GM19240 (cell line): Measurements from ENCODE around the gene ADAMTS9.

ENCODE experiments used
- DNase-seq: peaks from one replicate; pipeline ENCODE4 v3.0.0; 2011; ENCODE audit warnings: low spot score; ENCODE audit not compliant: insufficient read length

The ADAMTS9 gene

DNA sequence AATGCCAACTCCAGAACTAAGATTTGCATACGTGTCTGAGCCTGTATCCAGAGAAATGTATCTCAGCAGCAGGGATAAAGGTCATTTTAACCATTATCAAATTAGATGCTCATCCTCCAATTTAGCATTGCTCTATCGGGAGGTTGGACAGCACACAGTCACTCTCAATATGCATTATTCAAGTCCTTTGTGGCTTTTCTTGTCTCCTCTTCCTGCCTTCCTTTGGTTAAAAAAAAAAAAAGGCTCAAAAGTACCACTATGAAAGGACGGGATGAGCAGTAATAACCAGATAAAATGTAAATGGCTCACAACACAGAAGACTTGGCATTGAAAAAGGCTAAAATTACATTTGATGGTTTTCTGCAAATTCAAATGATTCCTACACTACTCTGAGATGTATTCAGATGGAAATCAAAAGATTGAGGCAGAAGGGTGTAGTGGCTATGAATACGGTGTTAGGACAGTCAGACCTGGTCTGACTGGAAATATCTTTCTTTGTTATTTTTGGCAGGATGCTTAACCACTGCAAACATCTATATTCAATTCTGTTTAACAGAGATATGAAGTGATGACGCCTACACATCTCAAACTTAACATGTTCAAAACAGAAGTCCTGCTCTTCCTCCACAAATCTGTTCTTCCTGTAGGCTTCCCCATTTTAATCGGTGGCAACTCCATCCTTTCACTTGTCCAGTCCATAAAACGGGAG lies 109.6 kb downstream of the ADAMTS9 start:
- DNase-seq = no peak

DNA sequence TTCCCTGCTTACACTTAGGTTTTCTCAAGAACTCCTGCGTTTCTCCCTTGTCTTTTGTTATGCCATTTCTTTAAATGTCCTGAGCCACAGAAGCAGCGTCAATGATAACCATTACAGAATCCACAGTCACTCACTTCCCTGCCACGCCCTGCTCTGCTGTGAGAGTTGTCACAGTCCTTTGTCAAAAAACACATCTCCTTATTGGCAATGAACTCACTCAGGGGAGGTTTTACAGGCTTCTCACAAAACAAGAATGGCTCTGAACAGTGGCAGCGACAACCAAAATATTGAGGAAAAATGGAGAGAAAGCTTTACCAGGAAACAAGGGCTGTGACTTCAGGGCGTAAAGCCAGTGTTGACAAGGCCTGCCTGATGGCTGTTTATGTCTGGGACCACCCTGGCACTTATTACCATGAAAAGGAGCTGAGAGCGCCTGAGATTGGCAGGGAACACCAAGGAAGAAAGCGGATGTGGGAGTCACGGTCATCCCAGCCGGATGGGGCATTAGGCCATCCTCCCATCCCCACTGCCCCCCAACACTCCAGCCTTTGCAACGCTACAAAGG lies 111.5 kb downstream of the ADAMTS9 start:
- DNase-seq = no peak

DNA sequence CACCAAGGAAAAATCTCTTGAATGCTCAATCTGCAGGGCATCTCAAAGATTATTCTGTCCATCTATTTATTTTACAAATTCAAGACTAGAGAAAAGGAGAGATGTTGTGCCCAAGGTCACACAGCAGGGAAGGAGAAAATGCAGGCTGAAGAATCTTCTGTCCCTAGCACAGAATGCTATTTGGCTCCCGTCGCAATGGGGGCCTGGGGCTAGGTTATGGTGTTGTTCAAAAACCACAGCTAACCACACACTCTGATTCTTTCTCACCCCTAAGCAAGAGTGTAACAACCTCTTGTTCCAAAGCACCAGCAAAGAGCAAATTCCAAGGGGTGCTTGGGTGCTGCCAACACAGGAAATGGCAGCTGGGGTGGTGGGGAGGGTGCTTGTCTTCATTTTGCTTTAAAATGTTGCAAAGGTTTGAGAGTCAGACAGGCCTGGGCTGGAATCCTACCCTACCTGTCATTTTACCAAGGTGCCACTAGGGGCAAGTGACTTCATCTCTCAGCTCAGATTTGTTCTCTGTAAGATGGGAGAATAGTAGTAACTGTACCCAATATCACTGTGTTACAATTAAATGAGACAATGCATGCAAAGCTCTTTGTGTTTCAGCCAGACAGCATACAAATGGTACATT lies 112.5 kb downstream of the ADAMTS9 start:
- DNase-seq = no peak

DNA sequence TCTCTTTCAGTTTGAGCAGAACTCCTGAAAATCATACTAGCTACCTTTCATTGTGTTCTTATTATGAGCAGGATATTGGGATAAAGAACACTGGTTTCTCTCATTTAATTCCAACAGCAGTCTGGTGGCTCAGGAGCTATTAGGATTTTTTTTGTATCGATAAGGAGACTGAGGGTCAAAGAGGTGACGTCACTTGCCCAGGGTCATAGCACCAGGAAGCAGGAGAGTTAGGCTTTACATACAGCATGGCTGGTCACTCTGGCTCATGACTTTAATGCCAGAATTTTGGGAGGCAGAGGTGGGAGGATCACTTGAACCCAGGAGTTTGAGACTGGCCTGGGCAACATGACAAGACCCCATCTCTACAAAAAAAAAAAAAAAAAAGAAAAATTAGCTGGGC lies 113.6 kb downstream of the ADAMTS9 start:
- no peak for DNase-seq

DNA sequence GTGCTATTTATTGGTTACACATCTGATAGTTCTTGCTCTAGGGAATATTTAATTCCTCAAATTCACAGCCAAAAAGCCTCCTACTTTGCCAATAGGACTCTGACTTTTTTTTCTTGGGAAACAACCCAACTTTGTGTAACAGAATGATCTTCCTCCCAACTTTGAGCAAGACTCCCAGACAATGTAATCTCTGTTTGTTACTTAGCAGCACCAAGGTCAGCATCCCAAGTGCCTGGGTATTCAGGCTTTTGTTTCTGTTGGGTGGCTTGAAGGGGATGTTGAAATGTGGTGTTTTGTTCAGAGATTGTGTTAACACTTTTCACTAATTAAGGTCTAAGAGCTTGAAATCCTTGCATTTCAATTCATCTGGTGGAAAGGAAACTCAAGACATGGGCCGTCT lies 115.8 kb downstream of the ADAMTS9 start:
- no peak for DNase-seq

DNA sequence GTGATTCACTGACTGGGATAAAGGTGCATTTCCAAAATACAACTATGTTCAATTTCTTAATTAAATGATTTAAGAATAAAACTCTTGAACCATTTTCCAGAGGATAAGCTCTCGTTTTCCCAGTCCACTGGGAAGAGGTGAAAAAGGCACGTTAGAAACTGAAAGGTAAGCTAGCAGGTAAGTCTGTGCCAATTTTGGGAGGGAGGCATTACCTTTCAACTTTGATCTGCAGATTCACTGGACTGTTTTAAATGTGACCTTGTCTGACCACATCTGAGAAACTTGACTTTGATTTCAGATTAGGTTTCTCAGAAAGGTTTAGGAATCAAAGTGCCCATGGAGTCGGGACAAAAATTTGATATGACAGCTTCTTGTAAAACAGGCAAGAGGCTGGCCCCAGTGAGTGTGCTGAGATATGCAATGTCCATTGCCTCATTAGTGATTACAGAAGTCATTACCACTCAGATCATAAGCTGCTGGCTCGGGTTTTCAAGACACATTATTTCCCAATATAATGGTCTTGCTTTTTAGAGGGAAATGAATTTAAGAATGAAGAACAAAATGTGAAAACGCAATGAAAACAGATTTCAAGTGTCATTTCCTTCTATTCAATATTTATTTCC lies 118.8 kb downstream of the ADAMTS9 start:
- no peak for DNase-seq

DNA sequence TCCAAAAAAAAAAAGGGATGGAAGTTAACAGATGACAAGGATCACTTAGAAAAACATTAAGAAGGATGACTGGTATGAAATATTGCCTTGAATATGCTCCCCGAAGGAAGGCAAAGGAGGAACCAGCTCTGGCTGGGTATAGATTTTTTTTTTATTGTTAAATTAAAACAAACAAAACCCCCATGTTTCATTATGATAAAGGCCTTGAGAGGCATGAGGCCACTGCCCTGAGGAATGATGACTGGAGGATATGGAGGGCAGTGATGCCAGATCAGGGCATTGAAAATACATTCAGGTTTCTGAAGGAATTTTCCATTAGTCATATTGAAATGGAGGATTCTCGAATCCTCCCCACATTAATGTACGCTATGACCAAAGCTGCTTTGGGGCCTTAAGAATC lies 120.9 kb downstream of the ADAMTS9 start:
- DNase-seq = no peak

DNA sequence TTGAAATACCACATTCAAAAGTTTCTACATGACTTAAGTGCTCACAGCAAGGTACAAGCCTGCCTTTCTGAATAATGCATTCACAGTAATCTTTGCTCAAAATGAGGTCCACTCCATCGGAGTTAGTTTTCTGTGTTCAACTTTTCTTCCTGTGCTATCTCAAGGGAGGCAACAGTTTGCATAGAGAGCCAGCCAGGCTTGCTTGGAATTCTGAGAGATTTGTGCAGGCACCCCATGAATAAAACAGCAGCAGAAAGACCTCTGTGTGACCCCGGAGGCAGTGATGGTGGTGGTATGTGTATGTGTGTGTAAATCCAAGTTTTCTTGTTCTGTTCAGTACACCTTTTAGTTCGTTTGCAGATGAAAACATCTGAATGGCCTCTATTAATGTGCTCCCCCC lies 124.0 kb downstream of the ADAMTS9 start:
- DNase-seq = no peak

DNA sequence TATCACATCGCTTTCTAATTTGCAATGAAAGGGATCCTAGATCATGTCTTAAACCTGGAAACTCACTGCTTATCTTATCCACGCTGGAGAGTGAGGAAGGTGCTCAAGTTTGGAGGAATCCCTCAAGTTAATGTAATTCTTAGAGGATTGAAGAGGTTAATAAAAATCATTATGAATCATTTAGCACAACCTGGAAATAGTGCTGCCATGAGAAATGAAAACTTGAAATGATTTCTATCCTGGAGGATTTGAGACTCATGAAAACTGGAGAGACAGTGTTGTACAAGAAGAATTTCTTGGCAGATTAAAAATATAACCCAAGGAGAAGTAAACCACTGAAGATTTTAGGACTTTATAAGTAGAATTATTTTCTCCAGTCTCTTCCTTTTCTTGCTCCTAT lies 125.9 kb downstream of the ADAMTS9 start:
- DNase-seq = no peak

DNA sequence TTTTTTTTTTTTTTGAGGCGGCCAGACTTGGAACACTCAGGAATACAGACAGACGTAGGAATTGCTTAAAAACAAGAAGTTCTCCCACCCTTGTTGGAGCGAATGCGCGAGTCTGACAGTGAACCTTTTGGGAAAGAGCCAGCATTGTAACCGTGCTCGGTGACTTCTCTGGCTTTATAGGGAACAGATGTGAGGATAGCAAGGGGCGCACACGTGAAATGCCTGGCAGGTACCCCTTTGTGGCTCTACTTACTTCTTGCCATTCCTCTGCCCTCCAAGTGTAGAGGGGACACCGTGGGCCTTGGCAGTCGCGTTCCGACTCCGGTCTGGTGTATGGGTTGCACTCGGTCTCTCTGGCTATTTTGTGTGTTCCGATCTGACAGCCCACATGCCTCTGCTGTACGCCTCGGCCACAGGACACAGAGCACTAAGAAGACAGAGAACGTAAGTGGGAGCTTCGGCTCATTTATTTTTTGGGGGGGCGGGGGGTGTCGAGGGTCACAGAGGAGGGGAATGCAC lies 126.4 kb downstream of the ADAMTS9 start:
- no peak for DNase-seq

DNA sequence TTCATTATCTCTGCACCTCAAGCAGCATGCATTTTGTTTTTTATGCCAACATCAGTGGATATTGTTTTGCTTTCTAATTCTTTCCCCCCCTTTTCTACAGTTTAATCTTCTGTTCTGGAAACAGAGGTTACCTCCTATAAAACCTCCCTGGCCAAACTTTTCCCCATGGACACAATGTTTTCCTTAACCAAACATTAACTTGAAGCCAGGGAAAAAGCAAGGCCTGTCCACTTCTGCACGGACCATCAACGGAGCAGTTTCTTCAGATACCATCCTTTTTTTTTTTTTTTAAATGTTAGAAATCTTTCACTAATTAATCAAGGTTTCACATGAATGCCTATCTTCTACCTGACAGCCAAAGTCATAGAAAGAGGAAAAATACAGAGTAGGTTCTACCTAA lies 127.0 kb downstream of the ADAMTS9 start:
- no peak for DNase-seq

DNA sequence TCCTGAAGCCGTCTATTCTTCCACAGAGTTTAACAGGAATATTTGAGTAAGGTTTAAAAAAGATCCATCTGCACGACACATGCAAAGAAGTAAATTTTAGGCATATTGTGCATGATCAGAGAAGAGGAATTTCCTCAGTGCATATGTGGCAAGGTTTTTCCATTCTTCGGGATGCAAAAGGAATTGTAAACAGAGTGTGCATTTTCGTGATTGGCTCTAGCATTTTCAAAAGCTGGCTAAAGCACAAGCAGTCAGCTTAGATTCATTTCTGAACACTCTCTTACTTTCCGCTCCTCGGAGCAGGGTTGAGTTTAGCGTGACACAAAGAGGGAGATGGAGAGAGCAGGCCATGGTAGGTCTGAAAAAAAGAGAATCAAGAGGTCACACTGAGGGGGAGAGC lies 128.2 kb downstream of the ADAMTS9 start:
- DNase-seq = no peak

DNA sequence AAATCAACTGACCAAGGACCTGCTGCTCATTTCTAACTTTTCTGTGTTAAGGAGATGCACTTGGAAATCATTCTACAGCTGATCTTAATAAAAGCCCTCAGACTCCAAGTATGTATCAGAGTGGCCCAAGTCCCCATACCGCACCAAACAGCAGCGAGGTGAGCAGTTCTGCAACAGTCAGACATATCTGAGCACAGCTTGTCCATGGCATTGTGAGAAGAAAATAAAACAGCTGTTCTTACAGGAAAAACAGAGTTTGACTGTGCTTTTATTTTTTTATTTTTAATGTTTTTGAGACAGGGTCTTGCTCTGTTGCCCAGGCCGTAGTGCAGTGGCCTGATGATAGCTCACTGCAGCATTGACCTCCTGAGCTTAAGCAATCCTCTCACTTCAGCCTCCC lies 131.8 kb downstream of the ADAMTS9 start:
- no peak for DNase-seq

DNA sequence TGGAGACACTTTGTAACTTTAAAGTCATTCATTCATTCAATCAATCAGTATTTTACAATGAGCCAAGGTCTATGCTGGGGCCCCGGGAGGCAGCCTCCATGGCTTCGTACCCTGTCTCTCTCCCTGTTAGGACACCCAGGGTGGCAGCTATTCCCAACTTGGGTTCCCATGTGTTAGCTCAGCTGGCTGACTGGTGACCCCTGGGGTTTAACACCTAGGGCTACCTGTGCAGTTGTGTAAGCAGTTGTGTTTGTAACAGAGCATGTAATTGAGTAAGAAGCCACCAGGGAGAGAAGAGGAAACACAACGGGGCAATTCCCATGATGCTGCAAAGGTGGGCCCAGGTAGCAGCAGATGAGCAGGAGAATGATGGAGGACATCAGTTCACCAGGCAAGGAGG lies 132.4 kb downstream of the ADAMTS9 start:
- no peak for DNase-seq

DNA sequence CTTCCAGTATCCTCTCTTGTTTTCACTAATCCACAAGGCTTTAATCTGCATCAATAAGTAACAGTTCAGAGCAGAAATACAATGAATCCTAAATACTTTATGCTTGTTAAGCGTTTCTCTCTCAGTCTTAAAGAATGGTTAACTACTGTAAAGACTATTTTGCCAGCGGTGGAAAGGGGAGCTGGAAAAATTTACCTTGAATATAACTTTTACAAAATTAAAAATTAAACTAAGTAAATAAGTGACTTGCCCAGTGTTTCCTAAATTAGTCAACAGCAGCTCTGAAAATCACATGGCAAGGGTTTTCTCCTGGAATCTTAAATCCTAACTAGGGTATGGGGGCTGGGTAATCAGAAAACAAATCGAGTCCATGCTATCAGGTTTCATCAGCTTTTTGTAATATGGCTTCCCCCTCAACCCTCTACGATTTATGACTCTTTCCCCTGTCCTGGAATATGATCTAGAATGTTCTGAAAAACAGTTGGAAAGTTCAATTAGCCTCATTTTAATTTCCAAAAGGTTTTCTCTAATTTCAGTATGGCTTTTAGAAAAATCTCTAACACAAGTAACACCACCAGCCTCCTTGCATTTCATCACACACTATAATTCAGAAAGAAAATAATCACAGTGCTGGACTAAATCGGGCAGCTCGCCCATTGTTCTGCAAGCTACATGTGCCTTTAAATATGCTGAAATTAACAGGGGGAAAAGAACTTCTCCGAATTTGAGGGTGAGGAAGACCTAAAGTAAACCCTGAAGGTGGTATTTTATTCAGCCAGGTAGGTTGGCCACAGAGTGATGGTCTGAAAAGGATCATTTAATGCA lies 133.5 kb downstream of the ADAMTS9 start:
- no peak for DNase-seq

DNA sequence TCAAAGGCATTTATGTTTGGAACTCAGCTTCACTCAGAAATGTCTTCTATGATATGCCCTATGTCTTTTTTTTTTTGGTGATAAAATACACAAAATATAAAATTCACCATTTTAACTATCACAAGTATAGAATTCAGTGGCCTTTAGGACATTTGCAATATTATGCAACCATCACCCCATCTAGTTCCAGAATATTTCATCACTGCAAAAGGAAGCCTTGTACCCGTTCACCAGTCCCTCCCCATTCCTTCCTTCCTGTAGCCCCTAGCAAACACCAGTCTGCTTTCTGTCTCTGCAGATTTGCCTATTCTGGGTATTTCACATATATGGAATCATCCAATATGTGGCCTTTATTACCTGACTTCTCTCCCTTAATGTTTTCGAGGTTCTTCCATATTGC lies 134.8 kb downstream of the ADAMTS9 start:
- no peak for DNase-seq

DNA sequence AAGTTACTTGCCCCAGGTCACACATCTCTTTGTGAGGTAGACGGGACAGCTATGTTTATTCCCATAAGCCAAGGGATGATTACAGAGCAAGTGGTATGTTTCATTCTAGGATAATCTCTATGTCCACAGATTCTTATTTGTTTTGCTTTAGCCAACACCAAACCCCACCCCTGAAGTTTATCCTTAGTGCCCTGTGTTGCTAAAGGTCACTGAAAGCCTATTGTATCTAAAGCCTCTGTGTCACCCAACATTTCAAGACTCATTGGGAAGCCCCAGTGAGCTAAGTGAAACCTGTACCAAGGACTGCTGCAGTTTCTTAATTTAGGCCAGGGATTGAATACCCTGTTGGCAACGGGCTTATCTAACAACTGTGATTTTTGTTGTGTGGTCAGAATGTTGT lies 135.6 kb downstream of the ADAMTS9 start:
- DNase-seq = no peak

DNA sequence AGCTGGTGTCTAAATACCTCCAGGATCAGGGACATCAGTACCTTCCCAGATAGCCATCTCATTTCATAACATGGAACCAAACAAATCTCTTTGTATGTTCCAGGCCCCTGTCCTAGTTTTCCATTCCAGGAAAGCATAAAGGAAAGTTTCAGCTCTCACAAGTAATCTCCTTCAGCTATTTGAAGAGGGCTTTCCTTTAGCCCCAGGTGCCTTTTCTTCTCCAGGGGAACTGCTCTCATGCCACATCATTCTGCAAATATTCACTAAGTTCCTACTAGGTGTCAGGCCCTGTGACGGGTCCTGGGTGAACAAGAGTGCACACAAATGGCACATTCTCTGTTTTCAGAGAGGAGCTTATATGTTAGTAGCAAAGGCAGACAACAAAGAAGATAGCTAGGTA lies 136.1 kb downstream of the ADAMTS9 start:
- DNase-seq = no peak

DNA sequence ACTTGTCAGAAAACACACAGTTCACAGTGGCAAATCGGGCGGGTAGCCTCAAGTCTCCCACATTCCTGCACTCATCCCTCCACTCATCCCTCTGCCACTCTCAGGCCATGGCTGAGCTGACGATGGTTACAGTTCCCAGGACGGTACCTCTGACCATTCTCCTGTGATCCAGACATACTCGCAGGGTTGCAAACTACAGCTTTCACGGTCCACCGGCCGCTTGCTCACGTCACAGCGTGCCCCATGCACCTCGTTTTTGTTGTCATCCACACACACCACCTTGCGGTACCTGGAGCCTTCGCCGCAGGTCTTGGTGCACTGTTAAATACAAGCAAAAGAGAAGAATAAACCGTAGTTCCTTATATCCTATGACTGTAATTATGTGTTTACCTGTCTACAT lies 137.1 kb downstream of the ADAMTS9 start:
- no peak for DNase-seq

DNA sequence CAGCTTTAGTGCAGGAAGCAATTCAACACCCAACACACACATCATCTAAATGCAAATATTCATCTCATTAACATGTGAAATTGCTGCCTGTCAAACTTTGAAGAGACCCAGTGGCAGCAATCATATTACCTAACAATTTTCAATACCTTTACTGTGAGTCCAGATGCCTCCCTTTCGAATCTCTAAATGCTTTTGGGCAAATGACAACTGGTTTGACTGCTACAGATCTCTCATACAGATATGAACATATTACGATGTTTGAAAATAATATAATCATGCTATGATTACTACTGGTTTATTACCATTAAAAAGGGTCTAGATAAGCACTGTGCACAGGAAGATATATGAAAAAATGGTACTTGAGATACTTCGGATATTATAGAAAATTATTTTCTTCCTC lies 137.9 kb downstream of the ADAMTS9 start:
- no peak for DNase-seq

DNA sequence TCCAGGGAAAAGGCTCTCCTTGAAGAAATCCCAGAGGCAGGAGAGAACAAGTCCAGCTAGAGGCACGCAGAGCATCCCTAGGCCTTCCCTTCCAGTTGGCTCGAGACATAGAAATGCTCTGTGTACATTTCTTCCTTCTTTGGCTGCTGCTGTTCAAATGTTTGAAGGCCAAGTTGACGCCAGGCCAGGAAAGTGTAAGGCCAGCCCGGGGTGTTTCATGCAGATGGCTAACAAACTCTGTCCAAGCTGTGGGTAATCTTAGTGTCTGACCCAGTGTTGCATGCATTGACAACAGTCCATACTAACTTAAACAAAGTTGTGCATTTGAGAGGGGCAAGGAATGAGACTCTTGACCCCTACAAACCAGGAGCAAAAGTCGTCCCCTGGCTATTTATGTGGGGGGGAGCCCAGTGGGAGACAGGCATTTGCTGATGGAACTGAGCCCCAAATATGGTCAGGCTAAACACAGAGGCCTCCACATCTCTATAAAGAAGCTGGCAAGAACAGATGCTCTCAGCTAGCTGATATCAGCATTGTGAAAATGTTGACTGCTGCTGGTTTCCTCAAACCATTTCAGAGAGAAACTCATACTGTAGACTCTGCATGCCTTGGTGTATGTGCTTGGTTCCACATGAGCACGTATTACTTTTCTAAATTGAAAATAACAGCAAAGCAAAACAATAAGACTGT lies 139.5 kb downstream of the ADAMTS9 start:
- DNase-seq = no peak
